Measurements from ENCODE around the gene ARHGAP31.

Gene ARHGAP31

DNA sequence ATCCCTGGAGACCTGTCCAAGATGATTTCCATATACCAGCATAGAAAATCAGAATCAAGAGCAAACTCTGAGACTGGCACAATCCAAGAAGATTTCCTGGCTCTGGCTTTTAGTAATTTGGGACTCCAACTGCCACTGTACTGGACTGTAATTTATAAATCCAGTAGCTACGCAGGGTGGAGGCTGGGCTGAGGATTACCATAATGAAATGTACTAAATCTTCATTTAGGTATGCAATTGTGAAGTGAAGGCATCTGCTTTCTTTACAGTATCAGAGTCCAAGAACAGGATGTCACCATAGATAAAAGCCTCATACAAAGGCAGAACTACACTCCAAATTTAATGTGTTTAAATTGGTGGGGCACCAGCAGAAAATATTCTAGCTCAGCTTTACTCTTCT is 122.7 kb downstream of the ARHGAP31 start (continued):
- TF ChIP-seq, protein P1, sequence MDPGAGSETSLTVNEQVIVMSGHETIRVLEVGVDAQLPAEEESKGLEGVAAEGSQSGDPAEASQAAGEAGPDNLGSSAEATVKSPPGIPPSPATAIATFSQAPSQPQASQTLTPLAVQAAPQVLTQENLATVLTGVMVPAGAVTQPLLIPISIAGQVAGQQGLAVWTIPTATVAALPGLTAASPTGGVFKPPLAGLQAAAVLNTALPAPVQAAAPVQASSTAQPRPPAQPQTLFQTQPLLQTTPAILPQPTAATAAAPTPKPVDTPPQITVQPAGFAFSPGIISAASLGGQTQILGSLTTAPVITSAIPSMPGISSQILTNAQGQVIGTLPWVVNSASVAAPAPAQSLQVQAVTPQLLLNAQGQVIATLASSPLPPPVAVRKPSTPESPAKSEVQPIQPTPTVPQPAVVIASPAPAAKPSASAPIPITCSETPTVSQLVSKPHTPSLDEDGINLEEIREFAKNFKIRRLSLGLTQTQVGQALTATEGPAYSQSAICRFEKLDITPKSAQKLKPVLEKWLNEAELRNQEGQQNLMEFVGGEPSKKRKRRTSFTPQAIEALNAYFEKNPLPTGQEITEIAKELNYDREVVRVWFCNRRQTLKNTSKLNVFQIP (CRISPR knock-in tag; IDR thresholded peaks at IDR 0.05; ENCODE audit: borderline replicate concordance, low read depth): no peak
- TF ChIP-seq, protein P2, sequence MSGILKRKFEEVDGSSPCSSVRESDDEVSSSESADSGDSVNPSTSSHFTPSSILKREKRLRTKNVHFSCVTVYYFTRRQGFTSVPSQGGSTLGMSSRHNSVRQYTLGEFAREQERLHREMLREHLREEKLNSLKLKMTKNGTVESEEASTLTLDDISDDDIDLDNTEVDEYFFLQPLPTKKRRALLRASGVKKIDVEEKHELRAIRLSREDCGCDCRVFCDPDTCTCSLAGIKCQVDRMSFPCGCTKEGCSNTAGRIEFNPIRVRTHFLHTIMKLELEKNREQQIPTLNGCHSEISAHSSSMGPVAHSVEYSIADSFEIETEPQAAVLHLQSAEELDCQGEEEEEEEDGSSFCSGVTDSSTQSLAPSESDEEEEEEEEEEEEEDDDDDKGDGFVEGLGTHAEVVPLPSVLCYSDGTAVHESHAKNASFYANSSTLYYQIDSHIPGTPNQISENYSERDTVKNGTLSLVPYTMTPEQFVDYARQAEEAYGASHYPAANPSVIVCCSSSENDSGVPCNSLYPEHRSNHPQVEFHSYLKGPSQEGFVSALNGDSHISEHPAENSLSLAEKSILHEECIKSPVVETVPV (CRISPR knock-in tag; IDR thresholded peaks at IDR 0.05): no peak
- TF ChIP-seq PPARA (CRISPR knock-in tag; IDR thresholded peaks at IDR 0.05; ENCODE audit: borderline replicate concordance) (no peak), ARNTL (CRISPR knock-in tag; IDR thresholded peaks at IDR 0.05; ENCODE audit: borderline replicate concordance, low read depth) (no peak), BACH2 (CRISPR knock-in tag; IDR thresholded peaks at IDR 0.05; ENCODE audit: borderline replicate concordance) (no peak), RARB (CRISPR knock-in tag; IDR thresholded peaks at IDR 0.05) (no peak), OSR1 (CRISPR knock-in tag; IDR thresholded peaks at IDR 0.05) (no peak), ESRRG (CRISPR knock-in tag; IDR thresholded peaks at IDR 0.05) (no peak), TCF4 (CRISPR knock-in tag; IDR thresholded peaks at IDR 0.05; ENCODE audit: borderline replicate concordance) (no peak), TOX (CRISPR knock-in tag; IDR thresholded peaks at IDR 0.05; ENCODE audit: borderline replicate concordance) (no peak)
- TF ChIP-seq, protein P3, sequence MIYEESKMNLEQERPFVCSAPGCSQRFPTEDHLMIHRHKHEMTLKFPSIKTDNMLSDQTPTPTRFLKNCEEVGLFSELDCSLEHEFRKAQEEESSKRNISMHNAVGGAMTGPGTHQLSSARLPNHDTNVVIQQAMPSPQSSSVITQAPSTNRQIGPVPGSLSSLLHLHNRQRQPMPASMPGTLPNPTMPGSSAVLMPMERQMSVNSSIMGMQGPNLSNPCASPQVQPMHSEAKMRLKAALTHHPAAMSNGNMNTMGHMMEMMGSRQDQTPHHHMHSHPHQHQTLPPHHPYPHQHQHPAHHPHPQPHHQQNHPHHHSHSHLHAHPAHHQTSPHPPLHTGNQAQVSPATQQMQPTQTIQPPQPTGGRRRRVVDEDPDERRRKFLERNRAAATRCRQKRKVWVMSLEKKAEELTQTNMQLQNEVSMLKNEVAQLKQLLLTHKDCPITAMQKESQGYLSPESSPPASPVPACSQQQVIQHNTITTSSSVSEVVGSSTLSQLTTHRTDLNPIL (CRISPR knock-in tag; IDR thresholded peaks at IDR 0.05; ENCODE audit: low read depth): no peak

DNA sequence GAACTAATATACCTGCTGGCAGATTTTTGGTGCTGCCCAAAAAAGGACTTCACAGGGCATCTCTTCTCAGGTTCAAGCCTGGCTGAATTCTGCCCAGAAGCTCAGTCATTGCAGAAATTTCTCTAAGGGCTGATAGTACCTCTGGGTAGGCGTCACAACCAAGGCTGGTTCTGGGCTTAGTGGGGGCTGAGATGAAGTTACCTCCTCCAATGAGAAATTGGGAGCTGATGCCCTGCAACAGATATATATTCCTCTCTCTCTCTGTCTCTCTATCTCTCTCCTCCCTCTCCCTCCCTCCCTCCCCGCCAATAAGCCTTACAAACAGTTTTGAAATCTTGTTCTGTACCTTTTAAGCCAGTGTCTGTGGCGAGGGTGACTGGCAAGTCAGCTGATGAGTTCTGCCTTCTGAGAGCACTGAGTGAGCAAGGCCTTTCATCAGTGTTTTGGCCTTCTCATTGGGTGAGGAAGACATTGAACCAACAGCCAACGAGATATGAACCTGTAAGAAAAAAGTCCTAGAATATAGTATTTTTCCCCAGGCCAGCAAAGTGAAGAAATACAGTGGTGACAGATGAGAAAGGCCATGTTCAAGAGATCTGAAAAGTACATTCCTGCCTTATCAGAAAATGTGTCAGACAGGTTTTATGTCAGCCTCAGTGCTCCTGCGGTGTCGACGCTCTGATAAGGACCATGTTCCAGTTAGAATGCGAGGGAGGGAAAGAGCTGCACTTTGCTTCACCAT is 123.8 kb downstream of the ARHGAP31 start:
- no peak for ATAC-seq
- TF ChIP-seq CSDC2 (CRISPR knock-in tag; IDR thresholded peaks at IDR 0.05) (no peak), ZC3H10 (CRISPR knock-in tag; IDR thresholded peaks at IDR 0.05) (no peak)

DNA sequence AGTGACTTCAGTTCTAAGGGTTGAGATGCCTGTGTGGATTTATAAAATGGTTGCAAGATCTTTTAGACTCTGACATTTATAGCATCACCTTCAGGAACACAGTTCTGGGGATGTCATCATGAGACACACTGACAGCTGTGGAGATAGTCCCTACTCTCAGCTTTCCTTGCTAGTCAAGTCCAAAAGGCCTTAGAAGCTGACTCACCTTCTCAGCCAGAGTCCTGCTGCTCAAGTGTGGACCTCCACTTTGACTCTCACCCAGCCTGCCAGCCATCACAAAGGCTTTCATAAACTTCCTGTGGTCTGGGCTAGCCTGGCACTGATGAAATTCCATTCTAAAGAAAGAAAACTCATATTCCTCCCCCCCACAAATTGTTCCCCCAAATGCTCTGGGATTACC is 124.5 kb downstream of the ARHGAP31 start:
- TF ChIP-seq GLIS3 (CRISPR knock-in tag; IDR thresholded peaks at IDR 0.05): no peak
- TF ChIP-seq SNAI2 (CRISPR knock-in tag; IDR thresholded peaks at IDR 0.05): no peak
- TF ChIP-seq, protein P4, sequence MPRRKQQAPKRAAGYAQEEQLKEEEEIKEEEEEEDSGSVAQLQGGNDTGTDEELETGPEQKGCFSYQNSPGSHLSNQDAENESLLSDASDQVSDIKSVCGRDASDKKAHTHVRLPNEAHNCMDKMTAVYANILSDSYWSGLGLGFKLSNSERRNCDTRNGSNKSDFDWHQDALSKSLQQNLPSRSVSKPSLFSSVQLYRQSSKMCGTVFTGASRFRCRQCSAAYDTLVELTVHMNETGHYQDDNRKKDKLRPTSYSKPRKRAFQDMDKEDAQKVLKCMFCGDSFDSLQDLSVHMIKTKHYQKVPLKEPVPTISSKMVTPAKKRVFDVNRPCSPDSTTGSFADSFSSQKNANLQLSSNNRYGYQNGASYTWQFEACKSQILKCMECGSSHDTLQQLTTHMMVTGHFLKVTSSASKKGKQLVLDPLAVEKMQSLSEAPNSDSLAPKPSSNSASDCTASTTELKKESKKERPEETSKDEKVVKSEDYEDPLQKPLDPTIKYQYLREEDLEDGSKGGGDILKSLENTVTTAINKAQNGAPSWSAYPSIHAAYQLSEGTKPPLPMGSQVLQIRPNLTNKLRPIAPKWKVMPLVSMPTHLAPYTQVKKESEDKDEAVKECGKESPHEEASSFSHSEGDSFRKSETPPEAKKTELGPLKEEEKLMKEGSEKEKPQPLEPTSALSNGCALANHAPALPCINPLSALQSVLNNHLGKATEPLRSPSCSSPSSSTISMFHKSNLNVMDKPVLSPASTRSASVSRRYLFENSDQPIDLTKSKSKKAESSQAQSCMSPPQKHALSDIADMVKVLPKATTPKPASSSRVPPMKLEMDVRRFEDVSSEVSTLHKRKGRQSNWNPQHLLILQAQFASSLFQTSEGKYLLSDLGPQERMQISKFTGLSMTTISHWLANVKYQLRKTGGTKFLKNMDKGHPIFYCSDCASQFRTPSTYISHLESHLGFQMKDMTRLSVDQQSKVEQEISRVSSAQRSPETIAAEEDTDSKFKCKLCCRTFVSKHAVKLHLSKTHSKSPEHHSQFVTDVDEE (CRISPR knock-in tag; IDR thresholded peaks at IDR 0.05): no peak
- TF ChIP-seq ZC3H10 (CRISPR knock-in tag; IDR thresholded peaks at IDR 0.05): no peak
- TF ChIP-seq ZFP3 (CRISPR knock-in tag; IDR thresholded peaks at IDR 0.05): no peak
- TF ChIP-seq TCF4 (CRISPR knock-in tag; IDR thresholded peaks at IDR 0.05; ENCODE audit: borderline replicate concordance): no peak
- TF ChIP-seq, protein P3 (CRISPR knock-in tag; IDR thresholded peaks at IDR 0.05; ENCODE audit: low read depth): no peak
- TF ChIP-seq ARNTL (CRISPR knock-in tag; IDR thresholded peaks at IDR 0.05; ENCODE audit: borderline replicate concordance, low read depth): no peak
- no peak for ATAC-seq

DNA sequence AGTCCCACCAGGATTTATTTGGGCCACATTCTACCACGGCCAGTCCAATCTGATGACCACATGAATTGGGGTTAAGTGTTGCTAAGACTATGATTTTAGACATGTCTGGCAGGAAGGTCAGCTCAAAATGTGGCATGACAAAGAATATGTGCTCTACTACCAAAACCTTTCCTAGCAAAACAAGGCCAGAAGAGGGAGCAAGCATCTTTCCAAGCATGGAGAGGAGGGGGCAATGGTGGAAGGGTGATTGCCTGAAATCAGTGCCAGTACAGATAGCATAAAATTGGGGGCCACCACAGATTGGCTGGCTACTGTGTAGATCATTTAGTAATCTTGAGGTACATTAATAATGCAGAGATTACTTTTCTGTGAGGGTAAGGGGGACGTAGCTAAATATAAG is 126.0 kb downstream of the ARHGAP31 start:
- peak; percentile 30; the same call in 1 of the 3 replicates for ATAC-seq

More for the DNA sequence above, 126.0 kb downstream of the ARHGAP31 start:
- no peak for TF ChIP-seq RARB (CRISPR knock-in tag; IDR thresholded peaks at IDR 0.05)
- no peak for TF ChIP-seq ZNF70 (CRISPR knock-in tag; IDR thresholded peaks at IDR 0.05)
- no peak for TF ChIP-seq PPARA (CRISPR knock-in tag; IDR thresholded peaks at IDR 0.05; ENCODE audit: borderline replicate concordance)
- no peak for TF ChIP-seq ZNF565 (CRISPR knock-in tag; conservative IDR thresholded peaks at IDR 0.05; ENCODE audit: low read depth)
- no peak for TF ChIP-seq GLIS3 (CRISPR knock-in tag; IDR thresholded peaks at IDR 0.05)
- TF ChIP-seq TCF4 (CRISPR knock-in tag; IDR thresholded peaks at IDR 0.05; ENCODE audit: borderline replicate concordance): no peak
- no peak for TF ChIP-seq ZNF8 (CRISPR knock-in tag; IDR thresholded peaks at IDR 0.05)
- TF ChIP-seq ISL1 (CRISPR knock-in tag; IDR thresholded peaks at IDR 0.05): no peak
- TF ChIP-seq ARNTL (CRISPR knock-in tag; IDR thresholded peaks at IDR 0.05; ENCODE audit: borderline replicate concordance, low read depth): no peak
- no peak for TF ChIP-seq ZFP3 (CRISPR knock-in tag; IDR thresholded peaks at IDR 0.05)
- no peak for TF ChIP-seq CSDC2 (CRISPR knock-in tag; IDR thresholded peaks at IDR 0.05)

All from SK-N-SH treated with all-trans-retinoic acid at 6 μM for 48 hours (cell line).